Measurements from ENCODE around the gene CEP95. TPM values are rescaled to one million over a fixed set of nuclear protein-coding genes. Genes with fewer than 3 reads are reported as not detected.

CEP95 gene
- total and polyA plus RNA-seq, 10 of the 15 experiments (the other 5 are each of a cell fraction or from before 2014, with no cell fraction given) = 17.7 to 54.9 (median 29.6) TPM

GRCh38 chr17:64506201-64506575, 589 bp upstream of the CEP95 start, which contains the start of gene DDX5 (continued):
- TF ChIP-seq, protein P1, sequence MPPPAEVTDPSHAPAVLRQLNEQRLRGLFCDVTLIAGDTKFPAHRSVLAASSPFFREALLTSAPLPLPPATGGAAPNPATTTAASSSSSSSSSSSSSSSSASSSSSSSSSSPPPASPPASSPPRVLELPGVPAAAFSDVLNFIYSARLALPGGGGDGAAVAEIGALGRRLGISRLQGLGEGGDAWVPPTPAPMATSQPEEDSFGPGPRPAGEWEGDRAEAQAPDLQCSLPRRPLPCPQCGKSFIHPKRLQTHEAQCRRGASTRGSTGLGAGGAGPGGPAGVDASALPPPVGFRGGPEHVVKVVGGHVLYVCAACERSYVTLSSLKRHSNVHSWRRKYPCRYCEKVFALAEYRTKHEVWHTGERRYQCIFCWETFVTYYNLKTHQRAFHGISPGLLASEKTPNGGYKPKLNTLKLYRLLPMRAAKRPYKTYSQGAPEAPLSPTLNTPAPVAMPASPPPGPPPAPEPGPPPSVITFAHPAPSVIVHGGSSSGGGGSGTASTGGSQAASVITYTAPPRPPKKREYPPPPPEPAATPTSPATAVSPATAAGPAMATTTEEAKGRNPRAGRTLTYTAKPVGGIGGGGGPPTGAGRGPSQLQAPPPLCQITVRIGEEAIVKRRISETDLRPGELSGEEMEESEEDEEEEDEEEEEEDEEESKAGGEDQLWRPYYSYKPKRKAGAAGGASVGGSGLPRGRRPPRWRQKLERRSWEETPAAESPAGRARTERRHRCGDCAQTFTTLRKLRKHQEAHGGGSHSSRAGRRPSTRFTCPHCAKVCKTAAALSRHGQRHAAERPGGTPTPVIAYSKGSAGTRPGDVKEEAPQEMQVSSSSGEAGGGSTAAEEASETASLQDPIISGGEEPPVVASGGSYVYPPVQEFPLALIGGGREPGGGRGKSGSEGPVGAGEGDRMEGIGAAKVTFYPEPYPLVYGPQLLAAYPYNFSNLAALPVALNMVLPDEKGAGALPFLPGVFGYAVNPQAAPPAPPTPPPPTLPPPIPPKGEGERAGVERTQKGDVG (CRISPR knock-in tag; IDR thresholded peaks at IDR 0.05) = no peak
- TF ChIP-seq, protein P2, sequence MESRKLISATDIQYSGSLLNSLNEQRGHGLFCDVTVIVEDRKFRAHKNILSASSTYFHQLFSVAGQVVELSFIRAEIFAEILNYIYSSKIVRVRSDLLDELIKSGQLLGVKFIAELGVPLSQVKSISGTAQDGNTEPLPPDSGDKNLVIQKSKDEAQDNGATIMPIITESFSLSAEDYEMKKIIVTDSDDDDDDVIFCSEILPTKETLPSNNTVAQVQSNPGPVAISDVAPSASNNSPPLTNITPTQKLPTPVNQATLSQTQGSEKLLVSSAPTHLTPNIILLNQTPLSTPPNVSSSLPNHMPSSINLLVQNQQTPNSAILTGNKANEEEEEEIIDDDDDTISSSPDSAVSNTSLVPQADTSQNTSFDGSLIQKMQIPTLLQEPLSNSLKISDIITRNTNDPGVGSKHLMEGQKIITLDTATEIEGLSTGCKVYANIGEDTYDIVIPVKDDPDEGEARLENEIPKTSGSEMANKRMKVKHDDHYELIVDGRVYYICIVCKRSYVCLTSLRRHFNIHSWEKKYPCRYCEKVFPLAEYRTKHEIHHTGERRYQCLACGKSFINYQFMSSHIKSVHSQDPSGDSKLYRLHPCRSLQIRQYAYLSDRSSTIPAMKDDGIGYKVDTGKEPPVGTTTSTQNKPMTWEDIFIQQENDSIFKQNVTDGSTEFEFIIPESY (IDR thresholded peaks at IDR 0.05) = no peak
- TF ChIP-seq CHD4 (IDR thresholded peaks at IDR 0.05) (no peak), STAT3 (IDR thresholded peaks at IDR 0.05; ENCODE audit: low read depth, low read length) (no peak), YY1 (IDR thresholded peaks at IDR 0.05; ENCODE audit: low read depth, low read length) (peak; percentile 86), GABPA (IDR thresholded peaks at IDR 0.05; ENCODE audit: low read depth) (no peak), LARP7 (IDR thresholded peaks at IDR 0.05) (no peak; the same call in 1 of the 2 replicates), SUPT20H (IDR thresholded peaks at IDR 0.05; ENCODE audit: borderline replicate concordance, control insufficient read depth, low read depth, low read length) (no peak), EP300 (IDR thresholded peaks at IDR 0.05; ENCODE audit: borderline replicate concordance in 1 of 2, control insufficient read depth in 1 of 2, low read depth in 2 of 2, low read length in 2 of 2) (no peak), RBBP5 (conservative IDR thresholded peaks at IDR 0.05) (no peak), MYB (IDR thresholded peaks at IDR 0.05; ENCODE audit: borderline replicate concordance, low read depth, low read length) (no peak), CEBPB (IDR thresholded peaks at IDR 0.05; ENCODE audit: borderline replicate concordance in 1 of 2, low read depth in 2 of 2, low read length in 2 of 2) (no peak)
- TF ChIP-seq, protein P3, sequence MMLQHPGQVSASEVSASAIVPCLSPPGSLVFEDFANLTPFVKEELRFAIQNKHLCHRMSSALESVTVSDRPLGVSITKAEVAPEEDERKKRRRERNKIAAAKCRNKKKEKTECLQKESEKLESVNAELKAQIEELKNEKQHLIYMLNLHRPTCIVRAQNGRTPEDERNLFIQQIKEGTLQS (IDR thresholded peaks at IDR 0.05; ENCODE audit: borderline replicate concordance, extremely low read depth, low read depth, low read length) = no peak
- TF ChIP-seq, protein P4, sequence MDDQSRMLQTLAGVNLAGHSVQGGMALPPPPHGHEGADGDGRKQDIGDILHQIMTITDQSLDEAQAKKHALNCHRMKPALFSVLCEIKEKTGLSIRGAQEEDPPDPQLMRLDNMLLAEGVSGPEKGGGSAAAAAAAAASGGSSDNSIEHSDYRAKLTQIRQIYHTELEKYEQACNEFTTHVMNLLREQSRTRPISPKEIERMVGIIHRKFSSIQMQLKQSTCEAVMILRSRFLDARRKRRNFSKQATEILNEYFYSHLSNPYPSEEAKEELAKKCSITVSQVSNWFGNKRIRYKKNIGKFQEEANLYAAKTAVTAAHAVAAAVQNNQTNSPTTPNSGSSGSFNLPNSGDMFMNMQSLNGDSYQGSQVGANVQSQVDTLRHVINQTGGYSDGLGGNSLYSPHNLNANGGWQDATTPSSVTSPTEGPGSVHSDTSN (IDR thresholded peaks at IDR 0.05; ENCODE audit: insufficient replicate concordance, low read depth, low read length) = peak; percentile 24
- TF ChIP-seq, protein P5, sequence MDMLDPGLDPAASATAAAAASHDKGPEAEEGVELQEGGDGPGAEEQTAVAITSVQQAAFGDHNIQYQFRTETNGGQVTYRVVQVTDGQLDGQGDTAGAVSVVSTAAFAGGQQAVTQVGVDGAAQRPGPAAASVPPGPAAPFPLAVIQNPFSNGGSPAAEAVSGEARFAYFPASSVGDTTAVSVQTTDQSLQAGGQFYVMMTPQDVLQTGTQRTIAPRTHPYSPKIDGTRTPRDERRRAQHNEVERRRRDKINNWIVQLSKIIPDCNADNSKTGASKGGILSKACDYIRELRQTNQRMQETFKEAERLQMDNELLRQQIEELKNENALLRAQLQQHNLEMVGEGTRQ (IDR thresholded peaks at IDR 0.05; ENCODE audit: borderline replicate concordance, low read depth, low read length) = no peak
- TF ChIP-seq, protein P6, sequence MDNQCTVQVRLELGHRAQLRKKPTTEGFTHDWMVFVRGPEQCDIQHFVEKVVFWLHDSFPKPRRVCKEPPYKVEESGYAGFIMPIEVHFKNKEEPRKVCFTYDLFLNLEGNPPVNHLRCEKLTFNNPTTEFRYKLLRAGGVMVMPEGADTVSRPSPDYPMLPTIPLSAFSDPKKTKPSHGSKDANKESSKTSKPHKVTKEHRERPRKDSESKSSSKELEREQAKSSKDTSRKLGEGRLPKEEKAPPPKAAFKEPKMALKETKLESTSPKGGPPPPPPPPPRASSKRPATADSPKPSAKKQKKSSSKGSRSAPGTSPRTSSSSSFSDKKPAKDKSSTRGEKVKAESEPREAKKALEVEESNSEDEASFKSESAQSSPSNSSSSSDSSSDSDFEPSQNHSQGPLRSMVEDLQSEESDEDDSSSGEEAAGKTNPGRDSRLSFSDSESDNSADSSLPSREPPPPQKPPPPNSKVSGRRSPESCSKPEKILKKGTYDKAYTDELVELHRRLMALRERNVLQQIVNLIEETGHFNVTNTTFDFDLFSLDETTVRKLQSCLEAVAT (IDR thresholded peaks at IDR 0.05) = no peak
- TF ChIP-seq, protein P7, sequence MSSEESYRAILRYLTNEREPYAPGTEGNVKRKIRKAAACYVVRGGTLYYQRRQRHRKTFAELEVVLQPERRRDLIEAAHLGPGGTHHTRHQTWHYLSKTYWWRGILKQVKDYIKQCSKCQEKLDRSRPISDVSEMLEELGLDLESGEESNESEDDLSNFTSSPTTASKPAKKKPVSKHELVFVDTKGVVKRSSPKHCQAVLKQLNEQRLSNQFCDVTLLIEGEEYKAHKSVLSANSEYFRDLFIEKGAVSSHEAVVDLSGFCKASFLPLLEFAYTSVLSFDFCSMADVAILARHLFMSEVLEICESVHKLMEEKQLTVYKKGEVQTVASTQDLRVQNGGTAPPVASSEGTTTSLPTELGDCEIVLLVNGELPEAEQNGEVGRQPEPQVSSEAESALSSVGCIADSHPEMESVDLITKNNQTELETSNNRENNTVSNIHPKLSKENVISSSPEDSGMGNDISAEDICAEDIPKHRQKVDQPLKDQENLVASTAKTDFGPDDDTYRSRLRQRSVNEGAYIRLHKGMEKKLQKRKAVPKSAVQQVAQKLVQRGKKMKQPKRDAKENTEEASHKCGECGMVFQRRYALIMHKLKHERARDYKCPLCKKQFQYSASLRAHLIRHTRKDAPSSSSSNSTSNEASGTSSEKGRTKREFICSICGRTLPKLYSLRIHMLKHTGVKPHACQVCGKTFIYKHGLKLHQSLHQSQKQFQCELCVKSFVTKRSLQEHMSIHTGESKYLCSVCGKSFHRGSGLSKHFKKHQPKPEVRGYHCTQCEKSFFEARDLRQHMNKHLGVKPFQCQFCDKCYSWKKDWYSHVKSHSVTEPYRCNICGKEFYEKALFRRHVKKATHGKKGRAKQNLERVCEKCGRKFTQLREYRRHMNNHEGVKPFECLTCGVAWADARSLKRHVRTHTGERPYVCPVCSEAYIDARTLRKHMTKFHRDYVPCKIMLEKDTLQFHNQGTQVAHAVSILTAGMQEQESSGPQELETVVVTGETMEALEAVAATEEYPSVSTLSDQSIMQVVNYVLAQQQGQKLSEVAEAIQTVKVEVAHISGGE (CRISPR knock-in tag; IDR thresholded peaks at IDR 0.05) = 0 out of 2 replicates have a peak, but pooled peaks have one; percentile 8

All from GM12878 (cell line).